HG03066 (cell line): ENCODE data around the gene BACH2.

Source experiments
- ATAC-seq: cut with Tn5 transposase; IDR thresholded peaks from one replicate; pipeline ENCODE4 v1.9.1; 2021; ENCODE audit warnings: low read depth; ENCODE audit not compliant: unreplicated experiment

BACH2 gene

GRCh38 chr6:89888138-89888514, 408.5 kb downstream of the BACH2 start:
- no peak for ATAC-seq

GRCh38 chr6:89887452-89888137, 409.0 kb downstream of the BACH2 start:
- no peak for ATAC-seq

GRCh38 chr6:89886378-89887120, 410.1 kb downstream of the BACH2 start:
- ATAC-seq, result no peak
